ENCODE data around the gene EPHA6. TPM values are rescaled to one million over a fixed set of nuclear protein-coding genes. Genes with fewer than 3 reads are reported as not detected.

EPHA6 gene
- total and polyA plus RNA-seq, 2 donors (not counting 3 experiments of a cell fraction or from before 2014, with no cell fraction given), result not detected

GRCh38 chr3:96986241-96986640 lies 171.8 kb downstream of the EPHA6 start:
- no peak overlapping the region for H3K4me2 ChIP-seq (ENCODE audit: insufficient read depth, low read length)
- H3K36me3 ChIP-seq (ENCODE audit: control insufficient read depth in 2 of 2, extremely low read depth in 1 of 2, insufficient read depth in 2 of 2, low read length in 2 of 2), result no peaks in the 10 kb centered on the region
- intact Hi-C loops (cut with micrococcal nuclease), result no loop called here
- H3K9me3 ChIP-seq (replicated peaks; ENCODE audit: control insufficient read depth, insufficient read depth, low read length), result peaks cover 2% of the 10 kb centered on the region
- dilution Hi-C loops (cut with MboI; ENCODE audit: extremely low pct_ligation_motif_present, low sequenced_read_pairs), result no loop called here
- no peaks in the 10 kb centered on the region for H3K27me3 ChIP-seq (ENCODE audit: control insufficient read depth in 2 of 2, insufficient read depth in 2 of 2, low read length in 2 of 2)
- H4K20me1 ChIP-seq (replicated peaks; ENCODE audit: control insufficient read depth, extremely low read depth, insufficient read depth, low read length), result no peaks in the 10 kb centered on the region
- H3K4me1 ChIP-seq (ENCODE audit: control insufficient read depth, extremely low read depth, insufficient read depth, low read length), result no peaks in the 10 kb centered on the region
- CTCF ChIA-PET, result no interaction called here
- no peak overlapping the region for H3K9ac ChIP-seq (replicated peaks; ENCODE audit: extremely low read depth, insufficient read depth, low read length)
- H3K9me1 ChIP-seq (replicated peaks; ENCODE audit: control insufficient read depth, extremely low read depth, insufficient read depth, low read length), result no peaks in the 10 kb centered on the region
- TF ChIP-seq MYC (IDR thresholded peaks at IDR 0.05; ENCODE audit: low read depth, low read length) (no peak), MAX (IDR thresholded peaks at IDR 0.05; ENCODE audit: insufficient read depth, insufficient read length) (no peak), JUN (IDR thresholded peaks at IDR 0.05; ENCODE audit: borderline replicate concordance, insufficient read depth, insufficient read length, low read depth) (no peak)
- no peak overlapping the region for H2AFZ ChIP-seq (ENCODE audit: low read depth, low read length)
- FAIRE-seq (no peak), DNase-seq (ENCODE audit: low read depth, low spot score) (no peak)
- no peak overlapping the region for H3K4me3 ChIP-seq (replicated peaks in 1 of 3; ENCODE audit: insufficient read depth in 1 of 3, low read depth in 1 of 3, low read length in 3 of 3)
- no peak overlapping the region for H3K27ac ChIP-seq (ENCODE audit: insufficient read depth, low read depth, low read length)
- no peaks in the 10 kb centered on the region for H3K79me2 ChIP-seq (ENCODE audit: control insufficient read depth, insufficient read depth, low read length)
- no TSS peak for BruUV-seq (replicated peaks)
- POLR2A ChIA-PET, result no interaction called here

- intact Hi-C loops (cut with micrococcal nuclease), result no loop called here
- POLR2A ChIA-PET, result no interaction called here
- Histone ChIP-seq H3K4me2 (ENCODE audit: insufficient read depth, low read length) (no peak overlapping the region), H3K9me1 (replicated peaks; ENCODE audit: control insufficient read depth, extremely low read depth, insufficient read depth, low read length) (no peaks in the 10 kb centered on the region), H3K27me3 (ENCODE audit: control insufficient read depth in 2 of 2, insufficient read depth in 2 of 2, low read length in 2 of 2) (no peaks in the 10 kb centered on the region), H3K4me1 (ENCODE audit: control insufficient read depth, extremely low read depth, insufficient read depth, low read length) (no peaks in the 10 kb centered on the region), H3K4me3 (replicated peaks in 1 of 3; ENCODE audit: insufficient read depth in 1 of 3, low read depth in 1 of 3, low read length in 3 of 3) (no peak overlapping the region), H3K9me3 (replicated peaks; ENCODE audit: control insufficient read depth, insufficient read depth, low read length) (peaks cover 2% of the 10 kb centered on the region), H2AFZ (ENCODE audit: low read depth, low read length) (no peak overlapping the region), H3K27ac (ENCODE audit: insufficient read depth, low read depth, low read length) (no peak overlapping the region), H3K36me3 (ENCODE audit: control insufficient read depth in 2 of 2, extremely low read depth in 1 of 2, insufficient read depth in 2 of 2, low read length in 2 of 2) (no peaks in the 10 kb centered on the region), H4K20me1 (replicated peaks; ENCODE audit: control insufficient read depth, extremely low read depth, insufficient read depth, low read length) (no peaks in the 10 kb centered on the region), H3K79me2 (ENCODE audit: control insufficient read depth, insufficient read depth, low read length) (no peaks in the 10 kb centered on the region), H3K9ac (replicated peaks; ENCODE audit: extremely low read depth, insufficient read depth, low read length) (no peak overlapping the region)
- dilution Hi-C loops (cut with MboI; ENCODE audit: extremely low pct_ligation_motif_present, low sequenced_read_pairs), result no loop called here
- BruUV-seq (replicated peaks), result no TSS peak
- CTCF ChIA-PET, result no interaction called here
- DNase-seq (ENCODE audit: low read depth, low spot score) (no peak), FAIRE-seq (no peak)
- TF ChIP-seq MAX (IDR thresholded peaks at IDR 0.05; ENCODE audit: insufficient read depth, insufficient read length) (no peak), CTCF (IDR thresholded peaks at IDR 0.05; ENCODE audit: extremely low read depth in 1 of 2, insufficient read depth in 1 of 2, low read depth in 1 of 2, low read length in 2 of 2) (no peak), GATA2 (IDR thresholded peaks at IDR 0.05; ENCODE audit: insufficient read depth, insufficient read length, low read depth, low read length) (no peak), POLR2A (IDR thresholded peaks at IDR 0.05; ENCODE audit: low read depth, low read length) (no peak), FOS (IDR thresholded peaks at IDR 0.05; ENCODE audit: borderline replicate concordance, insufficient read depth, low read length) (no peak), POLR2AphosphoS5 (IDR thresholded peaks at IDR 0.05; ENCODE audit: insufficient read depth, low read depth, low read length) (no peak), JUN (IDR thresholded peaks at IDR 0.05; ENCODE audit: borderline replicate concordance, insufficient read depth, insufficient read length, low read depth) (no peak)
These were observed 176.8 kb downstream of the EPHA6 start for GRCh38 chr3:96991231-96991630.

All from endothelial cell of umbilical vein (primary cell).